HL-60/S4 (cell line): ENCODE results near the gene EGFL7.

Experiments
- in situ Hi-C: fragments of 300-500 bp; cut with MboI; formaldehyde crosslinking; loops from 2 replicates; pipeline ENCODE4 v1.14.3; 2022; ENCODE audit warnings: low sequenced_read_pairs

Gene EGFL7

GRCh38 chr9:136643596-136644342 lies 18.9 kb upstream of the EGFL7 start:
- in situ Hi-C loops, result loop anchor here (25.0 kb wide), 1 partner anchor 306 kb away; the partner anchor contains the start of gene GPSM1

- in situ Hi-C loops, result loop anchor here (25.0 kb wide), 1 partner anchor 307 kb away; the partner anchor contains the start of gene GPSM1
Measured at GRCh38 chr9:136644343-136644592, 18.4 kb upstream of the EGFL7 start.

GRCh38 chr9:136644593-136645351 lies 17.9 kb upstream of the EGFL7 start:
- in situ Hi-C loops, result loop anchor here (25.0 kb wide), 1 partner anchor 307 kb away; the partner anchor contains the start of gene GPSM1

GRCh38 chr9:136645352-136645902 lies 17.3 kb upstream of the EGFL7 start:
- in situ Hi-C loops, result loop anchor here (25.0 kb wide), 1 partner anchor 308 kb away; the partner anchor contains the start of gene GPSM1

GRCh38 chr9:136645903-136646754 lies 16.6 kb upstream of the EGFL7 start:
- in situ Hi-C loops, result loop anchor here (25.0 kb wide), 1 partner anchor 309 kb away; the partner anchor contains the start of gene GPSM1

- in situ Hi-C loops, result loop anchor here (25.0 kb wide), 1 partner anchor 310 kb away; the partner anchor contains the start of gene GPSM1
Measured at GRCh38 chr9:136646827-136647711, 15.6 kb upstream of the EGFL7 start.

- in situ Hi-C loops, result loop anchor here (25.0 kb wide), 1 partner anchor 311 kb away; the partner anchor contains the start of gene GPSM1
Measured at GRCh38 chr9:136648751-136649150, 14.0 kb upstream of the EGFL7 start.

- in situ Hi-C loops, result no loop called here
Measured at GRCh38 chr9:136650021-136650420, 12.7 kb upstream of the EGFL7 start.

- in situ Hi-C loops, result no loop called here
Measured at GRCh38 chr9:136650648-136651047, 12.1 kb upstream of the EGFL7 start.

- in situ Hi-C loops, result no loop called here
Measured at GRCh38 chr9:136651860-136652259, 10.9 kb upstream of the EGFL7 start.

GRCh38 chr9:136653323-136654079 lies 9.2 kb upstream of the EGFL7 start:
- in situ Hi-C loops, result no loop called here

GRCh38 chr9:136654820-136655535 lies 7.7 kb upstream of the EGFL7 start:
- in situ Hi-C loops, result no loop called here

- in situ Hi-C loops, result no loop called here
Measured at GRCh38 chr9:136655536-136656182, 7.1 kb upstream of the EGFL7 start.

GRCh38 chr9:136656183-136656738 lies 6.5 kb upstream of the EGFL7 start:
- in situ Hi-C loops, result no loop called here

GRCh38 chr9:136656795-136657611 lies 5.7 kb upstream of the EGFL7 start:
- in situ Hi-C loops, result no loop called here

- in situ Hi-C loops, result no loop called here
Measured at GRCh38 chr9:136657974-136658848, 4.5 kb upstream of the EGFL7 start.
